Lower lobe of right lung (tissue), 2 donors: ENCODE results near the gene NECAP2. TPM values are rescaled to one million over a fixed set of nuclear protein-coding genes. Genes with fewer than 3 reads are reported as not detected.
A peak's percentile ranks its signal among the peaks of the same experiment; 100 is the strongest.

ENCODE experiments used
- ATAC-seq, 2 donors: fragments of 200-7000 bp; cut with Tn5 transposase; one replicate each; pipeline ENCODE4 v1.9.1; 2020 to 2022; ENCODE audit warnings: mild to moderate bottlenecking in 2 of 2, moderate library complexity in 2 of 2
- DNase-seq: peaks from one replicate; pipeline ENCODE4 v3.0.0-alpha.2; 2020
- H3K27ac ChIP-seq: fragments of 200-600 bp; one replicate; pipeline ENCODE4 v1.8.0; 2022
- H3K27me3 ChIP-seq: fragments of 200-600 bp; one replicate; pipeline ENCODE4 v1.8.0; 2022; ENCODE audit warnings: low read depth
- H3K36me3 ChIP-seq: fragments of 200-600 bp; one replicate; pipeline ENCODE4 v1.8.0; 2022; ENCODE audit warnings: mild to moderate bottlenecking
- H3K4me1 ChIP-seq: fragments of 200-600 bp; one replicate; pipeline ENCODE4 v1.8.0; 2022
- H3K4me3 ChIP-seq: fragments of 200-600 bp; one replicate; pipeline ENCODE4 v1.8.0; 2022; ENCODE audit warnings: mild to moderate bottlenecking
- H3K9me3 ChIP-seq: fragments of 200-600 bp; one replicate; pipeline ENCODE4 v1.8.0; 2022
- intact Hi-C: fragments of 100-400 bp; cut with DNase I; formaldehyde crosslinking; loops from one replicate; pipeline ENCODE4 v1.11.0; 2022
- total RNA-seq: library from RNA; stranded (reverse); fragmentation: NEBNext Ultra II Directional; extraction: Animal tissue kit (Norgen Biotek cat#: 25700); gene quantifications from one replicate; pipeline ENCODE4 v1.2.1, GENCODE V29; 2021
- TF ChIP-seq, protein P1 (sequence below): fragments of 200-600 bp; IDR thresholded peaks from one replicate; pipeline ENCODE4 v1.8.0; 2022; ENCODE audit warnings: antibody characterized with exemption, mild to moderate bottlenecking
- donor health status: DM: no; HTN: yes; CAD: no; lungs with severe emphysema.

NECAP2 gene
- total RNA-seq, 1 donor from 2014 or later, result 97.7 TPM

DNA sequence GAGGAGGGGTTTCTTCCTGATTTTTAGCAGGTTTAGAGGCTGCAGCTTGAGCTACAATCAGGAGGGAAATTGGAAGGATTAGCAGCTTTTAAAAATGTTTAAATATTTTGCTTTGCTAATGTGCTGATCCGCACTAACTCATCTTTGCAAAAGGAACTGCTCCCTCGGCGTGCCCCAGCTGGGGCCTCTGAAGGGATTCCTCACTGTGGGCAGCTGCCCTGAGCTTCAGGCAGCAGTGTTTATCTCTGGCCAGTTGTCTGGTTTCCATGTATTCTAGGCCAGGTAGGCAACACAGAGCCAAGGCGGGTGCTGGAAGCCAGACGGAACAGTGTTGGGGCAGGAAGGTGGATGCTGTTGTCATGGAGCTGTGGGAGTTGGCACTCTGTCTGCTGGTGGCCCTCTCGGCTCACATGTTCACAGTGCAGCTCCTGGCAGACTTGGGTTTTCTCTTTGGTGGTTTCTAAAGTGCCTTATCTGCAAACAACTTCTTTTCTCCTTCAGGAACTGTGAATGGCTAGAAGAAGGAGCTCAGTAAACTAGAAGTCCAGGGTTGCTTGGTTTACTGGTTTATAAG, 18.9 kb downstream of the NECAP2 start:
- TF ChIP-seq, protein P1, sequence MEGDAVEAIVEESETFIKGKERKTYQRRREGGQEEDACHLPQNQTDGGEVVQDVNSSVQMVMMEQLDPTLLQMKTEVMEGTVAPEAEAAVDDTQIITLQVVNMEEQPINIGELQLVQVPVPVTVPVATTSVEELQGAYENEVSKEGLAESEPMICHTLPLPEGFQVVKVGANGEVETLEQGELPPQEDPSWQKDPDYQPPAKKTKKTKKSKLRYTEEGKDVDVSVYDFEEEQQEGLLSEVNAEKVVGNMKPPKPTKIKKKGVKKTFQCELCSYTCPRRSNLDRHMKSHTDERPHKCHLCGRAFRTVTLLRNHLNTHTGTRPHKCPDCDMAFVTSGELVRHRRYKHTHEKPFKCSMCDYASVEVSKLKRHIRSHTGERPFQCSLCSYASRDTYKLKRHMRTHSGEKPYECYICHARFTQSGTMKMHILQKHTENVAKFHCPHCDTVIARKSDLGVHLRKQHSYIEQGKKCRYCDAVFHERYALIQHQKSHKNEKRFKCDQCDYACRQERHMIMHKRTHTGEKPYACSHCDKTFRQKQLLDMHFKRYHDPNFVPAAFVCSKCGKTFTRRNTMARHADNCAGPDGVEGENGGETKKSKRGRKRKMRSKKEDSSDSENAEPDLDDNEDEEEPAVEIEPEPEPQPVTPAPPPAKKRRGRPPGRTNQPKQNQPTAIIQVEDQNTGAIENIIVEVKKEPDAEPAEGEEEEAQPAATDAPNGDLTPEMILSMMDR, result no peak
- H3K9me3 ChIP-seq, result no peaks in the 10 kb centered on the region
- no peak overlapping the region for H3K27ac ChIP-seq
- peaks cover 88% of the 10 kb centered on the region for H3K36me3 ChIP-seq
- H3K4me1 ChIP-seq, result no peaks in the 10 kb centered on the region
- intact Hi-C loops, result no loop called here
- no peaks in the 10 kb centered on the region for H3K27me3 ChIP-seq
- H3K4me3 ChIP-seq, result no peak overlapping the region
- ATAC-seq, result peak in 1 of 2 donors; percentile 52
- no peak for DNase-seq

DNA sequence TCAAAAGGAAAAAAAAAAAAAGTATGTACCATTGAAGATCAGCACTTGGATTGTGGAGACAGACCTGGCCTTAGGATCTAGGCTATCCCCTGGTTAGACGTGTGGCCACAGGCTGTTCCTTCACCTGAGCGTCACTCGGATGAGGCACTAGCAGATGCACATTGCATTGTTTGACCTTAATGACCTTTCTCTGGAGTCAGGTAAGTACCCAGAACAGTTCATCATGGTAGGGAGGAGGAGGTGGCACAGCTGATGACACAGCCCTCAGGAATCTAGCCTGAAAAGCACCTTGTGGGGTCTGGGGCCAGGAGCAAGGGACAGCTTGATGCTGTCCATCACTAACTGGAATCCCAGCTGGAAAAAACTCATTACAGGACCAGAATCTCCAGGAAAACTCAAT, 21.2 kb downstream of the NECAP2 start:
- Histone ChIP-seq H3K27me3 (no peaks in the 10 kb centered on the region), H3K4me3 (no peak overlapping the region), H3K9me3 (no peaks in the 10 kb centered on the region), H3K27ac (no peak overlapping the region), H3K36me3 (peaks cover 72% of the 10 kb centered on the region), H3K4me1 (no peaks in the 10 kb centered on the region)
- no peak for ATAC-seq
- DNase-seq, result no peak
- TF ChIP-seq, protein P1, result no peak
- intact Hi-C loops, result no loop called here

DNA sequence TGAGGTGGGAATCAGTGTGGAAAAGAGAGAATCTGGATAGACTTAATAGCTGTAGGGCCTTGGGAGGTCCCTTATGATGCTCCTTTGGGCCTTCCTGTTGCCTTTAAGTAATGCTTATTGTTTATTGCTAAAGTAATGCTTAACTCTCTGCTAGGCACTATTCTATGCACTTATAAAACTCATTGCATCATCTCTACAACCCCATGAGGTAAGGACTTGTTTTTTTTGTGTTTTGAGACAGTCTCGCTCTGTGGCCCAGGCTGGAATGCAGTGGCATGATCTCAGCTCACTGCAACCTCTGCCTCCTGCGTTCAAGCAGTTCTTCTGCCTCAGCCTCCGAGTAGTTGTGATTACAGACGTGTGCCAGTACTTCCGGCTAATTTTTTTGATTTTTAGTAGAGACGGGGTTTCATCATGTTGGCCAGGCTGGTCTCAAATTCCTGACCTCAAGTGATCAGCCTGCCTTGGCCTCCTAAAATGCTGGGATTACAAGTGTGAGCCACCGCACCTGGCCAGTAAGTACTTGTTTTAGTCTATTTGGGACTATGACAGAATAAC, 22.3 kb downstream of the NECAP2 start:
- H3K4me1 ChIP-seq, result no peaks in the 10 kb centered on the region
- H3K36me3 ChIP-seq, result peaks cover 63% of the 10 kb centered on the region

DNA sequence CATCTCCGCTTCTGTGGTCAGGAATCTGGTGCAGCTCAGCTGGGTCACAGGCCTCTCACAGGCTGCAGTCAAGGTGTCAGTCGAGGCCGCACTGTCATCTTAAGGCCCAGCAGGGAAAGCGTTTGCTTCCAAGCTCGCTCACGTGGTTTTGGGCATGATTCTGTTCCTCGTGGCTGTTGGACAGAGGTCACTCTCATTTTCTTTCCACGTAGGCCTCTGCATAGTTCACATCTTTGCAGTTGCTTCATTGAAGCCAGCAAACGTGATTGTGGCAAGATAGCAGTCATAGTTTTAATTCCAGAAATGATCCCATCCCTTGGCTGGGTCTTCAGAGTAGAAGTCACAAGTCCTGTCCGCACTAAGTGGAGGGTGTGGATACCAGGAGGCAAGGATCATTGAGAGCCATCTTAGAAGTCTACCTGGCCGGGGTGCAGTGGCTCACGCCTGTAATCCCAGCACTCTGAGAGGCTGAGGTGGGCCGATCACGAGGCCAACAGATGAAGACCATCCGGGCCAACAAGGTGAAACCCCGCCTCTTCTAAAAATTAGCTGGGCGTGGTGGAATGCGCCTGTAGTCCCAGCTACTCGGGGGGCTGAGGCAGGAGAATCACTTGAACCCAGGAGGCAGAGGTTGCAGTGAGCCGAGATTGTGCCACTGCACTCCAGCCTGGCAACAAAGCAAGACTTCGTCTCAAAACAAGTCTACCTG, 24.5 kb downstream of the NECAP2 start:
- H3K4me3 ChIP-seq, result no peak overlapping the region
- H3K27me3 ChIP-seq, result no peaks in the 10 kb centered on the region
- intact Hi-C loops, result no loop called here
- H3K9me3 ChIP-seq, result no peaks in the 10 kb centered on the region
- no peak overlapping the region for H3K27ac ChIP-seq
- no peak for DNase-seq
- ATAC-seq, result no peak
- TF ChIP-seq, protein P1, result no peak
- peaks cover 47% of the 10 kb centered on the region for H3K36me3 ChIP-seq
- no peaks in the 10 kb centered on the region for H3K4me1 ChIP-seq

More for the DNA sequence above, 22.3 kb downstream of the NECAP2 start:
- no peaks in the 10 kb centered on the region for H3K27me3 ChIP-seq
- intact Hi-C loops, result no loop called here
- no peak overlapping the region for H3K4me3 ChIP-seq
- TF ChIP-seq, protein P1, result no peak
- H3K9me3 ChIP-seq, result no peaks in the 10 kb centered on the region
- H3K27ac ChIP-seq, result no peak overlapping the region
- no peak for DNase-seq
- ATAC-seq, result no peak

DNA sequence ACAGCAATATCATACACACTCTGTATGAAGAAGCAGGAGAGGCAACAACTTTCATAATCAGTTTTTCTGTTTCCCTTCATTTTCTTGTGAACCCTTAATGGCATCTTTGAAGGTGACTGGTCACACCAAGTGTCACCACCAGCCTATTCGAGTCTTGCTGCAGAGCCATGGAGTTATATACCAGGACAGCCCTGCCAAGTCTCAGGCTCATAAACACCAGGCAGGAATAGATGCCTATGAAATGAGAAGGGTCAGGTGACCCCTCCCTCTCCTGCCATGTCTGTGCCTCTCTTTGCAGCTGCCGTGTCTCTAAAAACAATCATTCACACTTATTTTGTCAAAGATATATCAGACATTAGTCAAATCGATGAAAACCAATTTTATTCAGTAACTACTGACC, 28.0 kb downstream of the NECAP2 start:
- Histone ChIP-seq H3K27ac (no peak overlapping the region), H3K36me3 (peaks cover 39% of the 10 kb centered on the region), H3K4me1 (no peaks in the 10 kb centered on the region), H3K4me3 (no peak overlapping the region), H3K27me3 (no peaks in the 10 kb centered on the region), H3K9me3 (no peaks in the 10 kb centered on the region)
- DNase-seq (no peak), ATAC-seq (no peak)
- TF ChIP-seq, protein P1, result no peak
- intact Hi-C loops, result no loop called here
